K562 (cell line): ENCODE measurements around the gene COL23A1. TPM values are rescaled to one million over a fixed set of nuclear protein-coding genes. Genes with fewer than 3 reads are reported as not detected.

Experiments used
- CHD7 ChIP-seq: fragments of 200-600 bp; sonication (generic); IDR thresholded peaks from one replicate; pipeline ENCODE4 v1.6.1; 2012; ENCODE audit warnings: mild to moderate bottlenecking, low read depth, low read length, inconsistent platforms
- DEAF1 ChIP-seq: fragments of 450-650 bp; formaldehyde crosslinking; IDR thresholded peaks from 2 replicates; pipeline ENCODE4 v1.4.0; 2020; ENCODE audit warnings: mild to moderate bottlenecking, moderate library complexity
- GTF2A2 ChIP-seq: IDR thresholded peaks from 2 replicates; pipeline ENCODE4 v1.6.1; 2016; ENCODE audit warnings: mild to moderate bottlenecking, missing genetic modification characterization, missing compliant biosample characterization
- MAZ ChIP-seq, 2 experiments: fragments of 450-650 bp in 1 of 2; sonication (generic) in 1 of 2; formaldehyde crosslinking; IDR thresholded peaks in 1 of 2; conservative IDR thresholded peaks in 1 of 2; 2 replicates each; pipeline versions ENCODE4 v1.4.0 to v1.5.0; 2020; ENCODE audit warnings: mild to moderate bottlenecking in 1 of 2, missing genetic modification reagents in 1 of 2
- MLX ChIP-seq, 2 experiments: fragments of 450-650 bp in 1 of 2; sonication (generic) in 1 of 2; formaldehyde crosslinking; conservative IDR thresholded peaks; 2 replicates each; pipeline versions ENCODE4 v1.4.0 to v1.8.1; 2020 to 2022; ENCODE audit warnings: mild to moderate bottlenecking in 1 of 2, missing genetic modification reagents in 1 of 2
- MNT ChIP-seq, 2 experiments: fragments of 450-650 bp; conservative IDR thresholded peaks; 2 replicates each; pipeline ENCODE4 v1.6.1; 2017; ENCODE audit warnings: mild to moderate bottlenecking in 2 of 2, moderate library complexity in 2 of 2
- MXD1 ChIP-seq: fragments of 250-450 bp; sonication (Bioruptor Pico); IDR thresholded peaks from 2 replicates; pipeline ENCODE4 v1.8.0; 2021; ENCODE audit warnings: borderline replicate concordance, mild to moderate bottlenecking, moderate library complexity; ENCODE audit not compliant: poor library complexity, severe bottlenecking
- PYGO2 ChIP-seq: fragments of 450-650 bp; IDR thresholded peaks from 2 replicates; pipeline ENCODE4 v1.6.1; 2016; ENCODE audit warnings: mild to moderate bottlenecking, missing genetic modification characterization, moderate library complexity, missing compliant biosample characterization
- TFAM ChIP-seq: fragments of 250-450 bp; sonication (Bioruptor Pico); conservative IDR thresholded peaks from 2 replicates; pipeline ENCODE4 v1.5.0; 2021; ENCODE audit warnings: mild to moderate bottlenecking, moderate library complexity
- polyA plus RNA-seq, 8 experiments: library from polyadenylated mRNA; depleted of rRNA in 4 of 8; stranded (reverse) in 5 of 8; unstranded in 3 of 8; fragments of >200 nt; fragmentation: Nextera tagmentation in 2 of 8; fragmentation: Illumina TruSeq in 1 of 8; extraction: Ambion mirVana in 2 of 8; extraction: Trizol in 1 of 8; gene quantifications; 2 replicates each; pipeline versions ENCODE4 v1.2.1 to v1.2.3, GENCODE V29; 2011 to 2014; ENCODE audit warnings: inconsistent platforms in 1 of 8, missing spikeins in 1 of 8
- total RNA-seq, 7 experiments: library from RNA; depleted of rRNA in 6 of 7; stranded (reverse); fragments of >200 nt in 6 of 7; fragmentation: Illumina TruSeq in 2 of 7; extraction: Trizol in 2 of 7; gene quantifications; 2 replicates each; pipeline versions ENCODE4 v1.2.1 to v1.2.3, GENCODE V29; 2011 to 2021; ENCODE audit warnings: low replicate concordance in 1 of 7

COL23A1 gene
- total and polyA plus RNA-seq, 9 of the 15 experiments (the other 6 are each of a cell fraction or from before 2014, with no cell fraction given), result 0.09 TPM; not detected in 8

- no peak for TF ChIP-seq CHD7
- TF ChIP-seq MXD1 (CRISPR knock-in tag), result peak; percentile 71
- 0 out of 4 replicates have a peak, but pooled peaks of 1 of the 2 experiments have one; percentile 35 for TF ChIP-seq MLX (CRISPR knock-in tag; conservative IDR thresholded peaks at IDR 0.05)
- peak; percentile 34; the same call in 1 of the 2 replicates for TF ChIP-seq DEAF1 (CRISPR knock-in tag)
- no peak for TF ChIP-seq PYGO2 (tag)
- TF ChIP-seq GTF2A2 (tag), result peak; percentile 94
- no peak for TF ChIP-seq TFAM (CRISPR knock-in tag)
- TF ChIP-seq MAZ (CRISPR knock-in tag; conservative IDR thresholded peaks at IDR 0.05 in 1 of 2, IDR thresholded peaks at IDR 0.05 in 1 of 2), result peak; percentile 52 to 62; a peak in 3 of 4 replicates
- TF ChIP-seq MNT (conservative IDR thresholded peaks at IDR 0.05), result peak; percentile 88 to 97
These were observed 385.8 kb downstream of the COL23A1 start, which contains the start of gene HNRNPAB (continued) for GRCh38 chr5:178204182-178204934.
